Measurements from ENCODE around the gene FZR1.
"Not testable (repeated sequence)": the region's sequence is repeated elsewhere in the genome, so short reads cannot be mapped to it uniquely, and the experiment has no call there.

Gene FZR1

DNA sequence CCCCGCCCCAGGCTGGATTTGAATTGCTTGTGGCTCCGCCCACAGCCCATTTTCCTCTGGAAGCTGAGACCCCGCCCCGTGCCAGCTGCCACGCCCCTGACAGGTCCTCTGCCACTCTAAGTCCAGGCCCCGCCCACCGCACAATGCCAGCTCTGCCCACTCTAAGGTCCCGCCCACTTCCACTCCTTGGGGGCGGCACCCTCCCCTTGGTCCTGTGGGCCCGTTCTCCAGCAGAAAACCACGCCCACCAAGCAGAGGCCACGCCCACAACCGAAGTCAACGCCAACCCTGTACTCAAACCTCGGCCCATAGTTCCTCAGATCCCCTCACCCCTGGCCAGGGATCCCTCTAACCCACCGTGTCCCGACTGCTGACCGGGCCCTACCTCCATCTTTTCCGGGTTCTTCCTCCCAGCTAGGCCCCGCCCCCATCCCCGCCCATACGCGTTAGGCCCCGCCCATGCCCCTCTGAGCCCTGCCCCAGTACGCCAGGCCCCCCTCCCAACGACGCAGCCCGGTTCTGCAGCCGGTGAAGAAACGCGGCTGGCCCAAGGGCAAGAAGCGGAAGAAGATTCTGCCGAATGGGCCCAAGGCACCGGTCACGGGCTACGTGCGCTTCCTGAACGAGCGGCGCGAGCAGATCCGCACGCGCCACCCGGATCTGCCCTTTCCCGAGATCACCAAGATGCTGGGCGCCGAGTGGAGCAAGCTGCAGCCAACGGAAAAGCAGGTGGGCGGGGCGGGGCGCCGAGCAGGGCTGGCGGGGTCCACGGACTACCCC is 67.9 kb downstream of the FZR1 start:
- DNase-seq (ENCODE audit: low read depth in 2 of 2), result peak; percentile 61 to 91

DNA sequence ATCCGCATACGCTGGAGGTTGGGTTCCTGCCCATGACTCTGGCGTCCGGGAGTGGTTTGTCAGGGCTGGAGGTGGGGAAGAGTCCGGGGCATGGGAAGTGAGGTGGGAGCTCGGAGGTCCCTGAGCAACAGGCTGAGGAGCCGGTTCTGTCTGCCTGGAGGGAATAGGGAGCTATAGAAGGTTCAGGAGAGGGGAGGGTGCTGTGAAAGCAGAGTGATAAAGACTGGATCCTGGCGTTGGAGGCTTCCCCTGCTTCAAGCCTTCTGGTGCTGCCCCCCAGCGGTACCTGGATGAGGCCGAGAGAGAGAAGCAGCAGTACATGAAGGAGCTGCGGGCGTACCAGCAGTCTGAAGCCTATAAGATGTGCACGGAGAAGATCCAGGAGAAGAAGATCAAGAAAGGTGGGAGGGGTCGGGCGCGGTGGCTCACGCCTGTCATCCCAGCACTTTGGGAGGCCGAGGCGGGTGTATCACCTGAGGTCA is 69.2 kb downstream of the FZR1 start:
- no peak for DNase-seq (ENCODE audit: low read depth in 2 of 2)

DNA sequence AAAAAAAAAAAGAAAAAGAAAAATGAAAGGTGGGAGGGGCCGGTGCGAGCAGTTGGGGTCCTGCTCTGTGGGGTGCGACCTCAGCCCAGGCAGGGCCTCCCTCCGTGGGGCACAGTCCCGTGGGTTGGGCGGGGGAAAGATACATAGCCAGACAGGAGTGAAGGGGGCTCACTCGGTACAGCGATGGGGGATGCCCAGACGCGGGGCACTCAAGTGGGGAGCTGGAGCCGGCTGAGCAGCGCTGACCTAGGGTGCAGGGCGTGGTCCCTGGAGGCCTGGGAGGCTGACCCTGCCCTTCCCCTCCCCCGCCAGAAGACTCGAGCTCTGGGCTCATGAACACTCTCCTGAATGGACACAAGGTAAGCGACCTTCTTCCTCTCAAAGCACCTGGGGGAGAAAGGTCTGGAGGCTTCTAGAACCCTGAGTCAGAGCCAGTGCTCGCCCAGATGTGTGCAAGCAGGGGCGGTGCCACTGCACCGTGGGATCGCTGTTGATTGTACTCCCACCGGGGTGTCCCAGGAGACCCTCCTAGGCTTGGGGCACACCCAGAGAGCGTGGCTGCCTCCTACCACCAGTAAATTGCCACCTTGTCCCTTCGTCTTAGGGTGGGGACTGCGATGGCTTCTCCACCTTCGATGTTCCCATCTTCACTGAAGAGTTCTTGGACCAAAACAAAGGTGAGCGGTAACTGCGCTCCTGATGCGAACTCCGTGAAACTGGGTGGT is 70.0 kb downstream of the FZR1 start:
- no peak for DNase-seq (ENCODE audit: low read depth in 2 of 2)

DNA sequence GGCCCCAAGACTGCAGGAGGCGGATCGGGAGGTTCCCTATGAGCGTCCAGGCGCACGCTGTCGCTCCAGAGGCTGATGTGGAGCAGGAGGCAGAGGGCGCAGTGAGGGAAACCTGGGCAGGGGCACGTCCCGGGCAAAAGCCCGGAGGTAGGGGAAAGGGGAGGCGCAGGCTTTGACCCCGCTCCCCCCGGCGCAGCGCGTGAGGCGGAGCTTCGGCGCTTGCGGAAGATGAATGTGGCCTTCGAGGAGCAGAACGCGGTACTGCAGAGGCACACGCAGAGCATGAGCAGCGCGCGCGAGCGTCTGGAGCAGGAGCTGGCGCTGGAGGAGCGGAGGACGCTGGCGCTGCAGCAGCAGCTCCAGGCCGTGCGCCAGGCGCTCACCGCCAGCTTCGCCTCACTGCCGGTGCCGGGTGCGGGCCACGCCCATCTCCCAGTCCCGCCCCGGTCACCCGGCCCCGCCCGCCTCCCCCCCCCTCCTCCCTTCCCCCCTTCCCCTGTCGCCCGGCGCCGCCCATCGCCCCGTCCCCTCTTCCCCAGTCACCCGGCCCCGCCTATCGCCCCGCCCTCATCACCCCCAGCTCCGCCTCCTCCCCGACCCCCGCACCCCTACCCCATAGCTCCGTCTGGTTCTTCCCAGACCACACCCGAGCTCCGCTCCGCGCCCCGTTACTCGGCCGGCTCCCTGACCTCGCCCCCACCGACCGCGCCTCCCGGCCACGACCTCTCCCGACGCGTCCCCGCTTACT is 70.8 kb downstream of the FZR1 start:
- DNase-seq (ENCODE audit: low read depth in 2 of 2), result no peak

DNA sequence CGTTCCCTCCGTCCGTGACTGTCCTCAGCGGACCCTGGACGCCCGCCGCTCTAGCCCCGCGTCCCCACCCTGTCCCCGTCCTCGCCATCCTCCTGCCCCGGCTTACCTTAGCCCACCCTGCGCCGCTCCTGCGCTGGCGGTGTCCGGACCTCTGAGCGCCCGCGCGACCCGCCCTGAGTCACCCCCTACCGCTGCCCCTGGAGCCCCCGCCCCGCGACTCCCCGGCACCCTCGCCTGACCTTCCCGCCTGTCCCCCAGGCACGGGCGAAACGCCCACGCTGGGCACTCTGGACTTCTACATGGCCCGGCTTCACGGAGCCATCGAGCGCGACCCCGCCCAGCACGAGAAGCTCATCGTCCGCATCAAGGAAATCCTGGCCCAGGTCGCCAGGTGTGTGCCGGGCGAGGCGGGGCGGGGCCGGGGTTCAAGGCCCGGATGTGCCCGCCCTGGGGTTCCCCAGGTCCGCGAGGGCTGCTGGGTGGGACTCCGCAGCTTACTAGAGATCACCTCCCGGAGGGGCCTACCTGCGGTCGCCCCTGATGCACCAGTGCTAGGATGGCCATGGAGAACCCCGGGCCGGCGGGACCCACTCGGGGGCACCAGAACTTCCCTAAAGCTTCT is 71.7 kb downstream of the FZR1 start:
- no peak for DNase-seq (ENCODE audit: low read depth in 2 of 2)

DNA sequence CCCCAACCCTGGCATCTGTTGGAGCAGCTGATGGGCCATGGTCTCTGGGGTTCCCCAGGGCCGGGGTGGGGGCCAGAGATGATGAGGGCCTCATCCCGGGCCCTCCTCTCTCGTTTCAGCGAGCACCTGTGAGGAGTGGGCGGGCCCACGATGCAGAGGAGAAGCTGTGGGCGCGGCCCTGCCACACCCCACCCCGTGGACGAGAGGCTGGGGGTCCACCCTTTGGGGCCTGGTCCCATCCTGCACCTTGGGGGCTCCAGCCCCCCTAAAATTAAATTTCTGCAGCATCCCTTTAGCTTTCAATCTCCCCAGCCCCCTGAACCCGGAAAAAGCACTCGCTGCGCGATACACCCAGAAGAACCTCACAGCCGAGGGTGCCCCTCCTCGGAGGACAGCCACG is 72.3 kb downstream of the FZR1 start:
- no peak for DNase-seq (ENCODE audit: low read depth in 2 of 2)

DNA sequence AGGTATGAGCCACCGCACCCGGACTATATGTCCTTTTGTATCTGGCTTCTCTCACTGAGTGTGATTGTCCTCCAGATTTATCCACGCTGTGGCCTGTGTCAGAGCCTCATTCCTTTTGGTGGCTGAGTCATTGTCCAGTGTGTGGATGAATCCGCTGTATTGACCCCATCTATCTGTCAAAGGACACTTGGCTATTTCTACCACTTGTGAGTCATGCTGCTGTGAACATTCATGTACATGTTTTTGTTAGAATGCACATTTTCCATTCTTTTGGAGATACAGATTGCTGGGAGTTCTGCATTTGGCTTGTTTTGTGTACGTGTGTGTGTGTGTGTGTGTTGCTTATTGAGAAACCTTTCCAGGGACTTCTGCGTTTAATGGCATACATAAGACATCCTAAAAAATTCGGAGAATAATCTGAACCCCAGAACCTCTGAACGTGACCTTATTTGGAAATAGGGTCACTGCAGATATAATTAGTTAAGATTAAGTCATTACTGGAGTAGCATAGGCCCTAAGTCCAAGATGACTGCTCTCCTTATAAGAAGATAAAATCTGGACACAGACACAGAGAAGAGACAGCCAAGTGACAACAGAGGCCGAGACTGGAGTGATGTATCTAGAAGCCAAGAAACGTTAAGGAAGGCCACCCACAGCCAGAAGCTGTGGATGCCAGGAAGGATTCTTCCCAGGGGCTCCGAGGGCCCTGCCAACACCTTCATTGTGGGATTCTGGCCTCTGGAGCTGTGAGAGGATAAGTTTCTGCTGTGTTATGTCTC is 74.2 kb downstream of the FZR1 start:
- no peak for DNase-seq (ENCODE audit: low read depth in 2 of 2)

DNA sequence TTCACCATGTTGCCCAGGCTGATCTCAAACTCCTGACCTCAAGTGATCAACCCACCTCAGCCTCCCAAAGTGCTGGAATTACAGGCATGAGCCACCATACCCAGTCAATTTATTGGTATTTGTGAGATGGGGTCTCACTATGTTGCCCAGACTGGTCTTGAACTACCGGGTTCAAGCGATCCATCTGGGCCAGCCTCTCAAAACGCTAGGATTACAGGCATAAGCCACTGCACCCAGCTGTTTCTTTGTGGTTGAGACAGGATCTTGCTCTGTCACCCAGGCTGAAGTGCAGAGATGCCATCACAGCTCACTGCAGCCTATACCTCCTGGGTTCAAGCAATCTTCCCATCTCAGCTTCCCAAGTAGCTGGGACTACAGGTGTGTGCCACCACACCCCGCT is 75.7 kb downstream of the FZR1 start:
- not testable (repeated sequence) for DNase-seq (ENCODE audit: low read depth in 2 of 2)

DNA sequence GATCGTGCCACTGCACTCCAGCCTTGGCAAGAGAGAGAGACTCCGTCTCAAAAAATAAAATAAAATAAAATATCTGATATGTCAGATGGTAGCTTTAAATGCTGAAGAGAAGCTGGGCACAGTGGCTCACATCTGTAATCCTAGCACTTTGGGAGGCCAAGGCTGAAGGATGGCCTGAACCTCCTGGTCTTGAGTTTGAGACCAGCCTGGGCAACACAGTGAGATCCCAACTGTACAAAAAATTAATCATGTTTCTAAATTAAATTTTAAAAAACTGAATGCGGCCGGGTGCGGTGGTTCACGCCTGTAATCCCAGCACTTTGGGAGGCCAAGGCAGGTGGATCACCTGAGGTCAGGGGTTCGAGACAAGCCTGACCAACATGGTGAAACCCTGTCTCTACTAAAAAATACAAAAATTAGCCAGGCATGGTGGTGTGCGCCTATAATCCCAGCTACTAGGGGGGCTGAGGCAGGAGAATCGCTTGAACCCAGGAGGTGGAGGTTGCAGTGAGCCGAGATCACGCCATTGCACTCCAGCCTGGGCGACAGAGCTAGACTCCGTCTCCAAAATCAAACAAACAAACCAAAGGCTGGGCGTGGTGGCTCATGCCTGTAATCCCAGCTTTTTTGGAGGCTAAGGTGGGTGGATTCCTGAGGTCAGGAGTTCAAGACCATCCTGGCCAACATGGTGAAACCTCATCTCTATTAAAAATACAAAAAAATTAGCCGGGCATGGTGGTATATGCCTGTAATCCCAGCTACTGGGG is 78.1 kb downstream of the FZR1 start:
- DNase-seq (ENCODE audit: low read depth in 2 of 2), result not testable (repeated sequence)

DNA sequence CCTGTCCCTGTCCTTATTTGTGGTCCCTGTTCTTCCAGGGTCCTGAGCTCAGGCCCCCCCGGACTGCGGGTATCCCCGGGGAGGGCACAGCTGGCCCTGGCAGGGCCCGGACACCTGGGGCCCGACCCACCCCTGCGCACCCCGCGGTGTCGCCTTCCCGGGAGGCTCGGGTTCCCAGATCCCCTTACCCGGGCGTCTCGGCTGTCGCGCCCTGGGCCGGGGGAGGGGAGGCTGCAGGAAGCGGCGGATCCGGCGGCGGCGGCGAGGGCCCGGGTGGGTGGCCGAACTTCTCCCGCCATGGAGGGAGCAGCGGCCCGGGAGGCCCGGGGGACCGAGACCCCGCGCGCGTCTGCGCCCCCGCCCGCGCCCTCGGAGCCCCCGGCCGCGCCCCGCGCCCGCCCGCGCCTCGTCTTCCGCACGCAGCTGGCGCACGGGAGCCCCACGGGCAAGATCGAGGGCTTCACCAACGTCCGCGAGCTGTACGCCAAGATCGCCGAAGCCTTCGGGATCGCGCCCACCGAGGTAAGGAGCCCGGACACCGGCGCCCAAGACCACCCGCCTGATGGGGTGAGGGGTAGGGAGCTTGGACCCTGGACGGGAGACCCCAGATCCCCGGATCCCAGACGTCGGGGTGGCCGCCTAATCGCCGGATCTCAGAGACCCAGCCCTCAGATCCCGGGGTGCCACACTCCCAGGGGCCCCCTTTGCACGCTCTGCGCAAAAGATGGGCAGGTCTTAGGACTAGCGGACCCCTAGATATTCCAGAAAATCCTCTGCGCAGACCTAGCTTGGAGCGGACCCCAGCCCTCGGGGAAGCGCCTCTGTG is 79.4 kb downstream of the FZR1 start, which contains the start of gene GIPC3:
TSS of gene GIPC3 (plus strand) at position 178 of the 826 bp plus-strand sequence. CDS start at position 298, 120 bp downstream.
- DNase-seq (ENCODE audit: low read depth in 2 of 2), result no peak

DNA sequence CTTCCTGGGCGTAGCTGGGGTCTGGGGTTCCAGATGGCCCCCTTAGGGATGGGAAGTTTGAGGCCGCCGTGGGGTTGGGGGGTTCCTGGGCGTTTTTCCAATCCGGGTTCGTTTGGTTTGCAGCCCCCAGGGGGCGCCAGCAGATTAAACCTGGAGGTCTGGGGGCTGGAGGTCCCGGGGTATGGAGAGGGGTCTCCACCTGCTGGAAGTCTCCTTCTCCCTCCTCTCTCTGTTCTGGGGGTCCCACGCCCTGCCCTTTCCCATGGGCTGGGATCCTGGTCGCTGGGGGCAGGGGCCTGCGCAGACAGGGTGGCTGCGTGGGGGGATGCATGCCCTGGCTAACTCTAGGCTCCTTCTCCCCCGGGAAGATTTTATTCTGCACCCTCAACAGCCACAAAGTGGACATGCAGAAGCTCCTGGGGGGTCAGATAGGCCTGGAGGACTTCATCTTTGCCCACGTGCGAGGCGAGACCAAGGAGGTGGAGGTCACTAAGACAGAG is 80.1 kb downstream of the FZR1 start:
- peak in 1 of 2 experiments; percentile 27 for DNase-seq (ENCODE audit: low read depth in 2 of 2)

DNA sequence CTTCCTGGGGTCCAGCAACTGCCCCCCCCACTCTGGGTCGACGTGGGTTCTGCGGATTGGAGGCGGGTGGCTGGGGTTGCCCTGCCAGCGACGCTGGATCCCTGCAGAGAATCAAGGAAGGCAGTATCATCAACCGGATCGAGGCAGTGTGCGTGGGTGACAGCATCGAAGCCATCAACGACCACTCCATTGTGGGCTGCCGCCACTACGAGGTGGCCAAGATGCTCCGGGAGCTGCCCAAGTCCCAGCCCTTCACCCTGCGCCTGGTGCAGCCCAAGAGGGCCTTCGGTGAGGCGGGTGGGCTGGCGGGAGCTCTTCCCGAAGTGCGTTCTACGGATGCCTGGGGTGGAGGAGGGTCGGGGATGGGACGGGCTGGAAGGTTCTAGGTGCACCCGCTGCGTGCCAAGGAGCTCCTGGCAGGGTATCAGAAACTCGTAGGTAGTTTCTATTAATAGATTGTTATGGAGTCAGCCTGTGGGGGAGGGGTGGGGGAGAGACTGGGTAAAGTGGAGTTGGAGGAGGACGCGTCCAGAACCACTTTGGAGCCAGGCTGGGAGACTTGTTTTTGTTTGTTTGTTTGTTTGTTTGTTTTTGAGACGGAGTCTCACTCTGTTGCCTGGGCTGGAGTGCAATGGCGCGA is 80.7 kb downstream of the FZR1 start:
- no peak for DNase-seq (ENCODE audit: low read depth in 2 of 2)

All from stimulated activated CD4-positive, alpha-beta T cell treated with anti-CD3 and anti-CD28 coated beads, Interleukin-12 subunit alpha, Interleukin-12 subunit beta, amount 100 ng/mL, for 24 hours (primary cell).